ENCODE results near the gene ADK.

DNA sequence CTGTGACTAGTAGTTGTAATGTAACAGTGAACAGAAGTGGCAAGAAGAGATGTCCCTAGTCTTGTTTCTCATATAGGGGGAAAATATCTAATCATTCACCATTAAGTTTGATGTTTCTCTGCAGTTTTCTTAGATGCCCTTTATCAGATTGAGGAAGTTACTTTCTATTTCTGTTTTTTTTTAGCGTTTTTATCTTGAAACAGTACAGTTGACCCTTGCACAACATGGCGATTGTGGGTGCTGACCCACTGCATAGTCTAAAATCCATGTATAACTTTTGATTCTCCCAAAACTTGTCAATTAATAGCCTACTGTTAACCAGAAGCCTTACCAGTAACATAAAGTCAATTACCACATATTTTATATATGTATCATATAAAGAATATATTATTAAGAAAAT is 192.0 kb downstream of the ADK start:
- TF ChIP-seq, protein P1, sequence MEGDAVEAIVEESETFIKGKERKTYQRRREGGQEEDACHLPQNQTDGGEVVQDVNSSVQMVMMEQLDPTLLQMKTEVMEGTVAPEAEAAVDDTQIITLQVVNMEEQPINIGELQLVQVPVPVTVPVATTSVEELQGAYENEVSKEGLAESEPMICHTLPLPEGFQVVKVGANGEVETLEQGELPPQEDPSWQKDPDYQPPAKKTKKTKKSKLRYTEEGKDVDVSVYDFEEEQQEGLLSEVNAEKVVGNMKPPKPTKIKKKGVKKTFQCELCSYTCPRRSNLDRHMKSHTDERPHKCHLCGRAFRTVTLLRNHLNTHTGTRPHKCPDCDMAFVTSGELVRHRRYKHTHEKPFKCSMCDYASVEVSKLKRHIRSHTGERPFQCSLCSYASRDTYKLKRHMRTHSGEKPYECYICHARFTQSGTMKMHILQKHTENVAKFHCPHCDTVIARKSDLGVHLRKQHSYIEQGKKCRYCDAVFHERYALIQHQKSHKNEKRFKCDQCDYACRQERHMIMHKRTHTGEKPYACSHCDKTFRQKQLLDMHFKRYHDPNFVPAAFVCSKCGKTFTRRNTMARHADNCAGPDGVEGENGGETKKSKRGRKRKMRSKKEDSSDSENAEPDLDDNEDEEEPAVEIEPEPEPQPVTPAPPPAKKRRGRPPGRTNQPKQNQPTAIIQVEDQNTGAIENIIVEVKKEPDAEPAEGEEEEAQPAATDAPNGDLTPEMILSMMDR (optimal IDR thresholded peaks at IDR 0.05 in 1 of 3, IDR thresholded peaks at IDR 0.05 in 1 of 3, conservative IDR thresholded peaks at IDR 0.05 in 1 of 3; ENCODE audit: extremely low read depth in 1 of 3, insufficient read depth in 2 of 3, low read length in 3 of 3), result no peak
- no peak for TF ChIP-seq EZH2 (IDR thresholded peaks at IDR 0.05; ENCODE audit: low read length)
